Left lung (tissue), 10 donors: ENCODE data around the gene ALG14. TPM values are rescaled to one million over a fixed set of nuclear protein-coding genes. Genes with fewer than 3 reads are reported as not detected.
"Not testable (repeated sequence)": the region's sequence is repeated elsewhere in the genome, so short reads cannot be mapped to it uniquely, and the experiment has no call there.

Experiments
- ATAC-seq: fragments of 200-7000 bp; cut with Tn5 transposase; one replicate; pipeline ENCODE4 v1.9.1; 2020; ENCODE audit warnings: moderate library complexity
- DNase-seq, 4 donors: peaks; one replicate each; pipeline ENCODE4 v3.0.0-alpha.2; 2013 to 2020
- H3K27ac ChIP-seq, 2 donors: fragments of 200-600 bp; sonication (generic) in 1 of 2; one replicate each; pipeline versions ENCODE4 v1.5.0 to v1.8.0; 2020 to 2021
- H3K27me3 ChIP-seq, 2 donors: fragments of 200-600 bp; sonication (generic) in 1 of 2; one replicate each; pipeline versions ENCODE4 v1.5.0 to v1.8.0; 2020 to 2021
- H3K36me3 ChIP-seq, 2 donors: fragments of 200-600 bp; sonication (generic) in 1 of 2; one replicate each; pipeline versions ENCODE4 v1.5.0 to v1.8.0; 2020 to 2021
- H3K4me1 ChIP-seq, 2 donors: fragments of 200-600 bp; one replicate each; pipeline ENCODE4 v1.8.0; 2021
- H3K4me3 ChIP-seq, 2 donors: fragments of 200-600 bp; sonication (generic) in 1 of 2; one replicate each; pipeline versions ENCODE4 v1.5.0 to v1.8.0; 2020 to 2021; ENCODE audit warnings: mild to moderate bottlenecking in 1 of 2
- H3K9me3 ChIP-seq, 2 donors: fragments of 200-600 bp; sonication (generic) in 1 of 2; one replicate each; pipeline versions ENCODE4 v1.5.0 to v1.8.0; 2020 to 2021
- intact Hi-C, 2 donors: fragments of 100-400 bp; cut with DNase I; formaldehyde crosslinking; loops; one replicate each; pipeline versions ENCODE4 v1.11.2 to v1.14.2; 2022
- polyA plus RNA-seq, 6 donors: library from polyadenylated mRNA; unstranded; fragments of 120-200 nt; gene quantifications; one replicate each; pipeline ENCODE4 v1.2.1, GENCODE V29; 2013; ENCODE audit not compliant: insufficient read length in 6 of 6
- total RNA-seq, 2 donors: library from RNA; stranded (reverse); fragmentation: NEBNext Ultra II Directional; extraction: Animal tissue kit (Norgen Biotek cat#: 25700); gene quantifications; one replicate each; pipeline ENCODE4 v1.2.1, GENCODE V29; 2021
- TF ChIP-seq, protein P1 (sequence below), 2 donors: fragments of 200-600 bp; sonication (generic) in 1 of 2; IDR thresholded peaks; one replicate each; pipeline versions ENCODE4 v1.5.0 to v1.8.0; 2021; ENCODE audit warnings: antibody characterized with exemption in 2 of 2
- donor health status: DM: no; HTN: yes; CAD: no.
- donor health status: DM: no; HTN: no; CAD: no.

Gene ALG14
- total and polyA plus RNA-seq, 8 donors: 5.1 to 13.4 (median 10.1) TPM

GRCh38 chr1:94999456-95000131, 73.2 kb downstream of the ALG14 start:
- Histone ChIP-seq H3K36me3 (no peaks in the 10 kb centered on the region), H3K27me3 (no peaks in the 10 kb centered on the region), H3K4me1 (peaks cover 9 to 10% of the 10 kb centered on the region in 2 donors), H3K9me3 (no peaks in the 10 kb centered on the region), H3K4me3 (no peak overlapping the region), H3K27ac (no peak overlapping the region)
- intact Hi-C loops: no loop called here
- DNase-seq (no peak), ATAC-seq (no peak)
- TF ChIP-seq, protein P1, sequence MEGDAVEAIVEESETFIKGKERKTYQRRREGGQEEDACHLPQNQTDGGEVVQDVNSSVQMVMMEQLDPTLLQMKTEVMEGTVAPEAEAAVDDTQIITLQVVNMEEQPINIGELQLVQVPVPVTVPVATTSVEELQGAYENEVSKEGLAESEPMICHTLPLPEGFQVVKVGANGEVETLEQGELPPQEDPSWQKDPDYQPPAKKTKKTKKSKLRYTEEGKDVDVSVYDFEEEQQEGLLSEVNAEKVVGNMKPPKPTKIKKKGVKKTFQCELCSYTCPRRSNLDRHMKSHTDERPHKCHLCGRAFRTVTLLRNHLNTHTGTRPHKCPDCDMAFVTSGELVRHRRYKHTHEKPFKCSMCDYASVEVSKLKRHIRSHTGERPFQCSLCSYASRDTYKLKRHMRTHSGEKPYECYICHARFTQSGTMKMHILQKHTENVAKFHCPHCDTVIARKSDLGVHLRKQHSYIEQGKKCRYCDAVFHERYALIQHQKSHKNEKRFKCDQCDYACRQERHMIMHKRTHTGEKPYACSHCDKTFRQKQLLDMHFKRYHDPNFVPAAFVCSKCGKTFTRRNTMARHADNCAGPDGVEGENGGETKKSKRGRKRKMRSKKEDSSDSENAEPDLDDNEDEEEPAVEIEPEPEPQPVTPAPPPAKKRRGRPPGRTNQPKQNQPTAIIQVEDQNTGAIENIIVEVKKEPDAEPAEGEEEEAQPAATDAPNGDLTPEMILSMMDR (IDR thresholded peaks at IDR 0.05): no peak

DNA sequence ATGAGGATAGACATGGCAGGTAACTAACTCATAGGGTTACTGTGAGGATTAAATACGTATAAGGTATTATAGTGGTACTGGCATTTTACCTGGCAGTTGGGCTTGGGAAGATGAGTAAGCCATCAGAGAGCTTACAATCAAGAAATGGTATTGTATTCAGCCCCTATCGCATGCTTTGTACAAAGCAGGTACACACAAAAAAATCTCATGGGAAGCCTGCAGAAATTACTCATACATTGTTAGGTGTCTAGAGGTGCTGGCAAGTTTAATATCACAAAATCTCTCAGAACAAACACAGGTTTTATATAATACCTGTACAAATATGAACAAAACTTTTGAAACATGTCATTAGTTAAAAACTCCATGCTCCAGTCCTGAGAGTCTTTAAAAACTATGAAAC, 74.0 kb downstream of the ALG14 start:
- TF ChIP-seq, protein P1 (IDR thresholded peaks at IDR 0.05): no peak
- no peak for DNase-seq
- intact Hi-C loops: no loop called here
- Histone ChIP-seq H3K4me3 (no peak overlapping the region), H3K4me1 (peaks cover 10 to 12% of the 10 kb centered on the region in 2 donors), H3K9me3 (no peaks in the 10 kb centered on the region), H3K27me3 (no peaks in the 10 kb centered on the region), H3K36me3 (no peaks in the 10 kb centered on the region), H3K27ac (no peak overlapping the region)
- ATAC-seq: no peak

- Histone ChIP-seq H3K27ac (no peak overlapping the region), H3K4me1 (peaks cover 9 to 12% of the 10 kb centered on the region in 2 donors), H3K9me3 (no peaks in the 10 kb centered on the region), H3K4me3 (no peak overlapping the region), H3K27me3 (no peaks in the 10 kb centered on the region), H3K36me3 (no peaks in the 10 kb centered on the region)
- DNase-seq (no peak), ATAC-seq (no peak)
- TF ChIP-seq, protein P1 (IDR thresholded peaks at IDR 0.05): no peak
- intact Hi-C loops: no loop called here
These were observed 74.6 kb downstream of the ALG14 start for GRCh38 chr1:94998114-94998513.

DNA sequence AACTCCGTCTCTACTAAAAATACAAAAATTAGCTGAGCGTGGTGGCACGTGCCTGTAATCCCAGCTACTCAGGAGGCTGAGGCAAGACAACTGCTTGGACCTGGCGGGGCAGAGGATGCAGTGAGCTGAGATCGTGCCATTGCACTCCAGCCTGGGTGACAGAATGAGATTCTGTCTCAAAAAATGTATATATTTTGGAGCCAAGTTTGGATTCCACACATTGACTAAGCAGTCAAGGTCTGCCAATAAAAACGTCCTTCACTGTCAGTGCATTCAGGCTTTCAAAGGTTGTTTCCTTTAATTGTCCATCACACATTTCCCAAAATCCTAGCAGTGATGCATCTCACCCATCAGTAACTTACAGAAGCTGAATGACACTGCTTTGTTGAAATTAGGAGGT, 77.2 kb downstream of the ALG14 start:
- H3K27me3 ChIP-seq, H3K27ac ChIP-seq, intact Hi-C loops, ATAC-seq, H3K4me1 ChIP-seq, H3K9me3 ChIP-seq, H3K4me3 ChIP-seq, H3K36me3 ChIP-seq, DNase-seq: not testable (repeated sequence)

DNA sequence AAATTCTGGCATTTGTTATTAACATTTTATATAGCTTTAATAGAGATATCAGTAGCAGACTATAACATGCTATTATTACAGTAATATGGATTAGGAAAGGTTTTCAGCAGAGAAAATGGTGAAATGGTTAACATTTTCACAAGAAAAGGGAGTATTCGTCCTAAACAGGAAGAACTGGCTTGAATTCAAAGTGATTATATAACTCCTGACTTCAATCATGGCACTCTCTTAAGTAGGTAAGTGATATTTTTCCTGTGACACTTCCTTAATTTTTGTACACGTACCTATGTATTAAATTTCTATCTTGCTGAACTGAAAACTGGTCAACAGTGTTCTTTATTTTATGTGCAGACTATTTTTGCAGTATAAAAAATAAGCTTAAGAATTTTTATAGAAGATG, 77.9 kb downstream of the ALG14 start:
- TF ChIP-seq, protein P1 (IDR thresholded peaks at IDR 0.05): no peak
- intact Hi-C loops: no loop called here

More for the DNA sequence above, 77.9 kb downstream of the ALG14 start:
- DNase-seq (no peak), ATAC-seq (peak; percentile 23)
- H3K27ac ChIP-seq: peak overlapping the region in 1 of 2 donors; percentile 38
- H3K4me1 ChIP-seq: peaks cover 0 to 6% of the 10 kb centered on the region in 2 donors
- no peaks in the 10 kb centered on the region for H3K36me3 ChIP-seq
- no peaks in the 10 kb centered on the region for H3K9me3 ChIP-seq
- no peak overlapping the region for H3K4me3 ChIP-seq
- H3K27me3 ChIP-seq: no peaks in the 10 kb centered on the region
